Endodermal cell (in vitro differentiated cells): ENCODE data around the gene ZBTB46. TPM values are rescaled to one million over a fixed set of nuclear protein-coding genes. Genes with fewer than 3 reads are reported as not detected.
A peak's percentile ranks its signal among the peaks of the same experiment; 100 is the strongest.

Experiments used
- DNase-seq: peaks from one replicate; pipeline ENCODE4 v3.0.0-alpha.2; 2017
- H3K27ac ChIP-seq: 2 replicates; pipeline ENCODE4 v1.5.1; 2013; ENCODE audit warnings: mild to moderate bottlenecking, low read depth, low read length, moderate library complexity
- H3K27me3 ChIP-seq: 2 replicates; pipeline ENCODE4 v1.6.1; 2013; ENCODE audit warnings: mild to moderate bottlenecking, low read length, moderate library complexity; ENCODE audit not compliant: insufficient read depth, control insufficient read depth, poor library complexity, severe bottlenecking
- H3K36me3 ChIP-seq: 2 replicates; pipeline ENCODE4 v1.7.0; 2013; ENCODE audit warnings: mild to moderate bottlenecking, low read length, moderate library complexity; ENCODE audit not compliant: control insufficient read depth, insufficient read depth
- H3K4me1 ChIP-seq: one replicate; pipeline ENCODE4 v1.7.0; 2013; ENCODE audit warnings: low read length; ENCODE audit not compliant: control insufficient read depth, insufficient read depth
- H3K4me3 ChIP-seq: 2 replicates; pipeline ENCODE4 v1.5.1; 2013; ENCODE audit warnings: mild to moderate bottlenecking, low read length, moderate library complexity
- H3K9ac ChIP-seq: 2 replicates; pipeline ENCODE4 v1.6.1; 2013; ENCODE audit warnings: mild to moderate bottlenecking, low read length, moderate library complexity; ENCODE audit not compliant: poor library complexity, severe bottlenecking; ENCODE audit errors: extremely low read depth
- H3K9me3 ChIP-seq: 2 replicates; pipeline ENCODE4 v1.6.1; 2013; ENCODE audit warnings: mild to moderate bottlenecking, low read length, moderate library complexity; ENCODE audit not compliant: control insufficient read depth
- H3K27ac Mint-ChIP-seq: 2 replicates; pipeline ENCODE4 v1.8.0; 2020; ENCODE audit warnings: mixed read lengths
- H3K27me3 Mint-ChIP-seq: 2 replicates; pipeline ENCODE4 v1.8.0; 2021; ENCODE audit warnings: mild to moderate bottlenecking, mixed read lengths; ENCODE audit not compliant: insufficient read depth
- H3K36me3 Mint-ChIP-seq: 2 replicates; pipeline ENCODE4 v1.8.0; 2020; ENCODE audit warnings: low read depth, mixed read lengths
- H3K4me1 Mint-ChIP-seq: 2 replicates; pipeline ENCODE4 v1.8.0; 2020; ENCODE audit warnings: mixed read lengths
- H3K4me3 Mint-ChIP-seq: 2 replicates; pipeline ENCODE4 v1.8.0; 2020; ENCODE audit warnings: mild to moderate bottlenecking, moderate library complexity, mixed read lengths
- H3K9me3 Mint-ChIP-seq: 2 replicates; pipeline ENCODE4 v1.8.0; 2020; ENCODE audit warnings: mild to moderate bottlenecking, mixed read lengths
- WGBS, 2 experiments: methylation state at CpG; one replicate each; pipeline versions ENCODE4 v1.1.5 to v1.1.7; 2013; ENCODE audit warnings: missing lambda C conversion rate in 2 of 2, mixed read lengths in 1 of 2; ENCODE audit not compliant: insufficient coverage in 1 of 2, insufficient read length in 1 of 2; 5-methylcytosine and 5-hydroxymethylcytosine counted together
- total RNA-seq, 2 donors: library from RNA; stranded (reverse); fragmentation: NEBNext Ultra II Directional in 1 of 2; extraction: Animal tissue kit (Norgen Biotek cat#: 25700) in 1 of 2; gene quantifications; 2 replicates in 1 of 2; 3 replicates in 1 of 2; pipeline ENCODE4 v1.2.1, GENCODE V29; 2021
- TF ChIP-seq, protein P1 (sequence below): fragments of 200-600 bp; sonication (generic); conservative IDR thresholded peaks from 2 replicates; pipeline ENCODE4 v1.5.0; 2021; ENCODE audit warnings: antibody characterized with exemption, mild to moderate bottlenecking

ZBTB46 gene
- total RNA-seq, 2 donors from 2014 or later: 24.9 to 25.9 TPM

- WGBS, 2 experiments: 83 to 85% methylated on average over 14 to 18 of the region's 18 CpGs
- H3K36me3 Mint-ChIP-seq: peaks cover 24% of the 10 kb centered on the region
These were observed 49.0 kb downstream of the ZBTB46 start for GRCh38 chr20:63782051-63782471.

GRCh38 chr20:63781181-63781580 lies 49.9 kb downstream of the ZBTB46 start:
- Mint-ChIP-seq H3K4me3 (no peak overlapping the region), H3K27me3 (no peaks in the 10 kb centered on the region), H3K36me3 (peaks cover 24% of the 10 kb centered on the region), H3K9me3 (no peaks in the 10 kb centered on the region), H3K27ac (no peak overlapping the region), H3K4me1 (peaks cover 3% of the 10 kb centered on the region)
- H3K36me3 ChIP-seq: no peaks in the 10 kb centered on the region
- no peak overlapping the region for H3K27ac ChIP-seq
- WGBS, 2 experiments: 92 to 96% methylated on average over 14 of the region's 14 CpGs
- no peak overlapping the region for H3K4me3 ChIP-seq
- no peaks in the 10 kb centered on the region for H3K9me3 ChIP-seq
- no peak for DNase-seq
- H3K9ac ChIP-seq: no peak overlapping the region
- TF ChIP-seq, protein P1, sequence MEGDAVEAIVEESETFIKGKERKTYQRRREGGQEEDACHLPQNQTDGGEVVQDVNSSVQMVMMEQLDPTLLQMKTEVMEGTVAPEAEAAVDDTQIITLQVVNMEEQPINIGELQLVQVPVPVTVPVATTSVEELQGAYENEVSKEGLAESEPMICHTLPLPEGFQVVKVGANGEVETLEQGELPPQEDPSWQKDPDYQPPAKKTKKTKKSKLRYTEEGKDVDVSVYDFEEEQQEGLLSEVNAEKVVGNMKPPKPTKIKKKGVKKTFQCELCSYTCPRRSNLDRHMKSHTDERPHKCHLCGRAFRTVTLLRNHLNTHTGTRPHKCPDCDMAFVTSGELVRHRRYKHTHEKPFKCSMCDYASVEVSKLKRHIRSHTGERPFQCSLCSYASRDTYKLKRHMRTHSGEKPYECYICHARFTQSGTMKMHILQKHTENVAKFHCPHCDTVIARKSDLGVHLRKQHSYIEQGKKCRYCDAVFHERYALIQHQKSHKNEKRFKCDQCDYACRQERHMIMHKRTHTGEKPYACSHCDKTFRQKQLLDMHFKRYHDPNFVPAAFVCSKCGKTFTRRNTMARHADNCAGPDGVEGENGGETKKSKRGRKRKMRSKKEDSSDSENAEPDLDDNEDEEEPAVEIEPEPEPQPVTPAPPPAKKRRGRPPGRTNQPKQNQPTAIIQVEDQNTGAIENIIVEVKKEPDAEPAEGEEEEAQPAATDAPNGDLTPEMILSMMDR: no peak
- no peaks in the 10 kb centered on the region for H3K27me3 ChIP-seq
- no peaks in the 10 kb centered on the region for H3K4me1 ChIP-seq

More at GRCh38 chr20:63782051-63782471, 49.0 kb downstream of the ZBTB46 start:
- H3K27ac Mint-ChIP-seq: no peak overlapping the region
- Histone ChIP-seq H3K9ac (no peak overlapping the region), H3K27ac (no peak overlapping the region), H3K27me3 (no peaks in the 10 kb centered on the region), H3K4me3 (no peak overlapping the region), H3K9me3 (no peaks in the 10 kb centered on the region), H3K36me3 (no peaks in the 10 kb centered on the region), H3K4me1 (no peaks in the 10 kb centered on the region)
- H3K27me3 Mint-ChIP-seq: no peaks in the 10 kb centered on the region
- no peak for DNase-seq
- H3K4me1 Mint-ChIP-seq: peaks cover 3% of the 10 kb centered on the region
- H3K4me3 Mint-ChIP-seq: no peak overlapping the region
- no peaks in the 10 kb centered on the region for H3K9me3 Mint-ChIP-seq
- TF ChIP-seq, protein P1: peak; percentile 18

GRCh38 chr20:63778857-63779256 lies 52.2 kb downstream of the ZBTB46 start:
- H3K27me3 ChIP-seq: no peaks in the 10 kb centered on the region
- no peak overlapping the region for H3K4me3 Mint-ChIP-seq
- 93 to 96% methylated on average over 6 to 9 of the region's 9 CpGs for WGBS, 2 experiments
- H3K27me3 Mint-ChIP-seq: no peaks in the 10 kb centered on the region
- TF ChIP-seq, protein P1: peak; percentile 39
- peaks cover 11% of the 10 kb centered on the region for H3K4me1 Mint-ChIP-seq
- DNase-seq: no peak
- H3K4me1 ChIP-seq: no peaks in the 10 kb centered on the region
- no peaks in the 10 kb centered on the region for H3K9me3 Mint-ChIP-seq
- H3K27ac ChIP-seq: no peak overlapping the region
- H3K36me3 Mint-ChIP-seq: peaks cover 28% of the 10 kb centered on the region
- no peaks in the 10 kb centered on the region for H3K36me3 ChIP-seq
- H3K9me3 ChIP-seq: no peaks in the 10 kb centered on the region
- no peak overlapping the region for H3K27ac Mint-ChIP-seq
- H3K9ac ChIP-seq: no peak overlapping the region
- H3K4me3 ChIP-seq: no peak overlapping the region
